Measurements from ENCODE around the gene THAP4.

GRCh38 chr2:241652142-241652541 lies 15.2 kb upstream of the THAP4 start:
- TF ChIP-seq RAD21 (IDR thresholded peaks at IDR 0.05; ENCODE audit: low read length) (no peak), ELF1 (IDR thresholded peaks at IDR 0.05) (no peak), CTCF (IDR thresholded peaks at IDR 0.05) (no peak), TCF12 (IDR thresholded peaks at IDR 0.05) (no peak), PBX3 (IDR thresholded peaks at IDR 0.05) (no peak), SMC3 (IDR thresholded peaks at IDR 0.05; ENCODE audit: low read depth, low read length) (no peak)
